H1 (cell line): Measurements from ENCODE around the gene CACNG3. TPM values are rescaled to one million over a fixed set of nuclear protein-coding genes. Genes with fewer than 3 reads are reported as not detected.

Experiments used
- CTCF ChIA-PET: fragments of 300-600 bp; sonication (Branson Sonifier 250); formaldehyde crosslinking; loops from one replicate; lab custom pipeline; 2021; ENCODE audit not compliant: partially characterized antibody; lab: Charles Lee
- POLR2A ChIA-PET: fragments of 300-600 bp; sonication (Branson Sonifier 250); formaldehyde crosslinking; loops from one replicate; lab custom pipeline; 2021; ENCODE audit warnings: inconsistent platforms; ENCODE audit not compliant: partially characterized antibody; lab: Charles Lee
- DNase-seq, 2 experiments: peaks; one replicate each; pipeline versions ENCODE4 v3.0.0 to v3.0.0-alpha.2; 2010 to 2022; ENCODE audit warnings: low spot score in 2 of 2, low read depth in 1 of 2, mixed read lengths in 1 of 2
- FAIRE-seq: peaks from 2 replicates; lab custom pipeline; 2011; peaks lifted over from hg19 to GRCh38; lab: Jason Lieb, UNC
- H2AFZ ChIP-seq: 2 replicates; pipeline ENCODE4 v1.8.1; 2012; ENCODE audit warnings: low read length, inconsistent platforms
- H2AK5ac ChIP-seq: 2 replicates; pipeline ENCODE4 v1.6.1; 2013; ENCODE audit warnings: low read depth, low read length
- H2BK120ac ChIP-seq: replicated peaks from 2 replicates; pipeline ENCODE3; 2013; ENCODE audit warnings: low read depth, low read length, inconsistent platforms
- H2BK12ac ChIP-seq: 2 replicates; pipeline ENCODE4 v1.6.1; 2013; ENCODE audit warnings: low read depth, low read length
- H2BK15ac ChIP-seq: 2 replicates; pipeline ENCODE4 v1.6.1; 2013; ENCODE audit warnings: low read length
- H2BK20ac ChIP-seq: 2 replicates; pipeline ENCODE4 v1.6.1; 2013; ENCODE audit warnings: low read length
- H2BK5ac ChIP-seq: 2 replicates; pipeline ENCODE4 v1.6.1; 2013; ENCODE audit warnings: low read depth, low read length
- H3K14ac ChIP-seq: 2 replicates; pipeline ENCODE4 v1.6.1; 2013; ENCODE audit warnings: inconsistent platforms; ENCODE audit not compliant: insufficient read length
- H3K18ac ChIP-seq: 2 replicates; pipeline ENCODE4 v1.6.1; 2013; ENCODE audit warnings: low read length; ENCODE audit errors: extremely low read depth
- H3K23ac ChIP-seq: 2 replicates; pipeline ENCODE4 v1.6.1; 2013; ENCODE audit warnings: inconsistent platforms; ENCODE audit not compliant: insufficient read length
- H3K23me2 ChIP-seq: 2 replicates; pipeline ENCODE4 v1.6.1; 2013; ENCODE audit warnings: low read depth, low read length
- H3K27ac ChIP-seq: 2 replicates; pipeline ENCODE4 v1.6.1; 2011; ENCODE audit warnings: low read depth, low read length, inconsistent platforms
- H3K27me3 ChIP-seq, 4 experiments: replicated peaks in 1 of 4; 1 replicate in 1 of 4; 2 replicates in 3 of 4; pipeline versions ENCODE4 v1.6.1 to v1.8.1; 2011 to 2013; ENCODE audit warnings: low read length in 3 of 4, mild to moderate bottlenecking in 3 of 4, inconsistent platforms in 2 of 4, mixed read lengths in 2 of 4, moderate library complexity in 1 of 4; ENCODE audit not compliant: control insufficient read depth in 3 of 4, insufficient read depth in 3 of 4; ENCODE audit errors: extremely low read depth in 1 of 4
- H3K36me3 ChIP-seq, 4 experiments: 2 replicates each; pipeline versions ENCODE4 v1.6.1 to v1.8.1; 2011 to 2013; ENCODE audit warnings: mild to moderate bottlenecking in 4 of 4, low read length in 3 of 4, moderate library complexity in 2 of 4, control low read depth in 1 of 4, inconsistent platforms in 1 of 4; ENCODE audit not compliant: insufficient read depth in 4 of 4, control insufficient read depth in 2 of 4
- H3K4ac ChIP-seq: replicated peaks from 2 replicates; pipeline ENCODE3; 2013; ENCODE audit warnings: low read length, low read depth, mixed read lengths, inconsistent platforms; ENCODE audit not compliant: insufficient read length
- H3K4me1 ChIP-seq, 4 experiments: replicated peaks in 1 of 4; 1 replicate in 1 of 4; 2 replicates in 3 of 4; pipeline versions ENCODE4 v1.6.1 to v1.8.1; 2011 to 2013; ENCODE audit warnings: low read length in 3 of 4, inconsistent platforms in 2 of 4, mixed read lengths in 1 of 4; ENCODE audit not compliant: insufficient read depth in 4 of 4, control insufficient read depth in 3 of 4
- H3K4me2 ChIP-seq, 2 experiments: 2 replicates each; pipeline versions ENCODE4 v1.6.1 to v1.8.1; 2011 to 2013; ENCODE audit warnings: low read depth in 2 of 2, low read length in 2 of 2, control low read depth in 1 of 2, inconsistent platforms in 1 of 2, mild to moderate bottlenecking in 1 of 2; ENCODE audit not compliant: insufficient read depth in 1 of 2
- H3K4me3 ChIP-seq, 4 experiments: fragments of 200-600, 300-600 bp in 1 of 4; sonication (generic), shearing (Covaris generic), sonication (Bioruptor Twin) in 1 of 4; 2 replicates each; pipeline versions ENCODE4 v1.5.1 to v1.8.1; 2011 to 2016; ENCODE audit warnings: low read length in 4 of 4, low read depth in 3 of 4, control low read depth in 2 of 4, inconsistent platforms in 2 of 4, mild to moderate bottlenecking in 2 of 4, mixed read lengths in 1 of 4, moderate library complexity in 1 of 4; ENCODE audit not compliant: insufficient read depth in 2 of 4; ENCODE audit errors: extremely low read depth in 1 of 4
- H3K56ac ChIP-seq: replicated peaks from 2 replicates; pipeline ENCODE3; 2013; ENCODE audit warnings: low read depth, mild to moderate bottlenecking, mixed read lengths, low read length, inconsistent platforms; ENCODE audit not compliant: insufficient read length
- H3K79me1 ChIP-seq: 2 replicates; pipeline ENCODE4 v1.6.1; 2013; ENCODE audit warnings: low read depth, low read length, control low read depth
- H3K79me2 ChIP-seq, 2 experiments: 2 replicates each; pipeline versions ENCODE4 v1.6.1 to v1.8.1; 2012 to 2013; ENCODE audit warnings: low read length in 2 of 2, mild to moderate bottlenecking in 2 of 2, inconsistent platforms in 1 of 2; ENCODE audit not compliant: insufficient read depth in 2 of 2, control insufficient read depth in 1 of 2
- H3K9ac ChIP-seq, 4 experiments: replicated peaks in 1 of 4; 1 replicate in 1 of 4; 2 replicates in 3 of 4; pipeline versions ENCODE4 v1.6.1 to v1.8.1; 2011 to 2013; ENCODE audit warnings: low read depth in 3 of 4, low read length in 3 of 4, control low read depth in 2 of 4, mild to moderate bottlenecking in 2 of 4, moderate library complexity in 2 of 4, inconsistent platforms in 1 of 4; ENCODE audit errors: extremely low read depth in 1 of 4
- H3K9me3 ChIP-seq, 2 experiments: 2 replicates each; pipeline versions ENCODE4 v1.6.1 to v1.8.1; 2012 to 2013; ENCODE audit warnings: mild to moderate bottlenecking in 2 of 2, moderate library complexity in 2 of 2, control low read depth in 1 of 2, inconsistent platforms in 1 of 2, low read depth in 1 of 2, low read length in 1 of 2, mixed read lengths in 1 of 2; ENCODE audit not compliant: insufficient read depth in 2 of 2
- H4K20me1 ChIP-seq, 2 experiments: replicated peaks in 1 of 2; 2 replicates each; pipeline versions ENCODE3 to v1.8.1; 2011 to 2013; ENCODE audit warnings: inconsistent platforms in 2 of 2, low read length in 2 of 2, mild to moderate bottlenecking in 1 of 2; ENCODE audit not compliant: insufficient read depth in 2 of 2, control insufficient read depth in 1 of 2
- H4K5ac ChIP-seq: 2 replicates; pipeline ENCODE4 v1.6.1; 2013; ENCODE audit warnings: low read length, low read depth, mixed read lengths, inconsistent platforms; ENCODE audit not compliant: insufficient read length
- H4K8ac ChIP-seq: 2 replicates; pipeline ENCODE4 v1.8.0; 2013; ENCODE audit warnings: mild to moderate bottlenecking, moderate library complexity, low read length, inconsistent platforms; ENCODE audit not compliant: insufficient read depth; ENCODE audit errors: extremely low read depth
- H4K91ac ChIP-seq: replicated peaks from 2 replicates; pipeline ENCODE3; 2013; ENCODE audit warnings: low read length, mixed read lengths, inconsistent platforms; ENCODE audit not compliant: insufficient read length
- ASH2L ChIP-seq: fragments of 200-600, 300-600 bp; sonication (generic); IDR thresholded peaks from one replicate; pipeline ENCODE4 v1.7.1; 2017; ENCODE audit warnings: low read length
- ATF2 ChIP-seq: IDR thresholded peaks from 2 replicates; pipeline ENCODE4 v1.6.1; 2012; ENCODE audit warnings: low read length, inconsistent platforms
- CHD2 ChIP-seq: IDR thresholded peaks from 2 replicates; pipeline ENCODE4 v1.6.1; 2012; ENCODE audit warnings: low read length, improper control_type of control experiment
- GABPA ChIP-seq: IDR thresholded peaks from 2 replicates; pipeline ENCODE4 v1.6.1; 2011; ENCODE audit warnings: mild to moderate bottlenecking, low read length, moderate library complexity, borderline replicate concordance; ENCODE audit not compliant: insufficient read depth
- HDAC2 ChIP-seq, 2 experiments: fragments of 300-600 bp in 1 of 2; sonication (generic) in 1 of 2; IDR thresholded peaks; 2 replicates each; pipeline ENCODE4 v1.6.1; 2011 to 2012; ENCODE audit warnings: low read depth in 2 of 2, low read length in 2 of 2, mild to moderate bottlenecking in 2 of 2, moderate library complexity in 2 of 2, borderline replicate concordance in 1 of 2, inconsistent platforms in 1 of 2
- KDM4A ChIP-seq: IDR thresholded peaks from one replicate; pipeline ENCODE4 v1.7.1; 2012; ENCODE audit warnings: low read depth, mild to moderate bottlenecking, moderate library complexity, low read length, inconsistent platforms; ENCODE audit not compliant: severe bottlenecking
- SAP30 ChIP-seq: fragments of 300-600 bp; sonication (generic); IDR thresholded peaks from 2 replicates; pipeline ENCODE4 v1.7.1; 2012; ENCODE audit warnings: low read length, moderate library complexity, mild to moderate bottlenecking, inconsistent platforms; ENCODE audit not compliant: insufficient read depth, insufficient replicate concordance
- SIN3A ChIP-seq, 2 experiments: IDR thresholded peaks in 1 of 2; conservative IDR thresholded peaks in 1 of 2; 2 replicates each; pipeline ENCODE4 v1.6.1; 2011 to 2012; ENCODE audit warnings: low read length in 2 of 2, improper control_type of control experiment in 1 of 2, low read depth in 1 of 2, mild to moderate bottlenecking in 1 of 2
- SIRT6 ChIP-seq: IDR thresholded peaks from one replicate; pipeline ENCODE4 v1.7.1; 2012; ENCODE audit warnings: low read length, inconsistent platforms
- SP1 ChIP-seq: IDR thresholded peaks from 2 replicates; pipeline ENCODE4 v1.6.1; 2011; ENCODE audit warnings: low read depth, low read length
- SRF ChIP-seq: IDR thresholded peaks from 2 replicates; pipeline ENCODE4 v1.6.1; 2011; ENCODE audit warnings: mild to moderate bottlenecking, low read depth, low read length, moderate library complexity
- TAF1 ChIP-seq: IDR thresholded peaks from 2 replicates; pipeline ENCODE4 v1.6.1; 2011; ENCODE audit warnings: mild to moderate bottlenecking, low read depth, low read length
- WGBS, 2 experiments: shearing (Covaris generic) in 1 of 2; methylation state at CpG; one replicate each; pipeline versions ENCODE4 v1.1.6 to v1.1.7; 2013 to 2015; ENCODE audit warnings: low lambda C conversion rate in 2 of 2, mixed read lengths in 2 of 2, inconsistent platforms in 1 of 2, low coverage in 1 of 2, missing lambda C conversion rate in 1 of 2; ENCODE audit not compliant: insufficient replicate concordance in 2 of 2, insufficient coverage in 1 of 2, insufficient read length in 1 of 2; ENCODE audit errors: extremely low coverage in 1 of 2, missing lambda C conversion rate in 1 of 2; 5-methylcytosine and 5-hydroxymethylcytosine counted together
- polyA plus RNA-seq, 7 experiments: library from polyadenylated mRNA; depleted of rRNA in 3 of 7; stranded (reverse) in 5 of 7; unstranded in 2 of 7; fragments of >200 nt in 5 of 7; fragments of 200-250 nt in 2 of 7; gene quantifications; 1 replicate in 5 of 7; 2 replicates in 1 of 7; 4 replicates in 1 of 7; pipeline versions ENCODE4 v1.2.1 to v1.2.3, GENCODE V29; 2011 to 2013; ENCODE audit warnings: missing spikeins in 2 of 7, mixed read lengths in 2 of 7
- total RNA-seq: library from RNA; stranded (reverse); fragmentation: NEBNext Ultra II Directional; extraction: Animal tissue kit (Norgen Biotek cat#: 25700); gene quantifications from 2 replicates; pipeline ENCODE4 v1.2.1, GENCODE V29; 2021

CACNG3 gene
- total and polyA plus RNA-seq, 2 of the 8 experiments (the other 6 are each of a cell fraction or from before 2014, with no cell fraction given) = 0.12 TPM; not detected in 1

- H4K8ac ChIP-seq = no peak overlapping the region
- no peak overlapping the region for H2AK5ac ChIP-seq
- H3K27me3 ChIP-seq = no peaks in the 10 kb centered on the region; a peak in 1 of 7 replicates
- no peak overlapping the region for H2BK12ac ChIP-seq
- WGBS, 2 experiments = 95% methylated on average over 10 of the region's 10 CpGs; no CpG with 5 or more reads in 1 of the 2 experiments
- CTCF ChIA-PET = interaction anchor here (1.2 to 1.6 kb wide), 2 partner anchors 47 to 77 kb away, joined by 3 to 4 read pairs; no protein-coding TSS in a partner anchor
- no peak overlapping the region for H2BK15ac ChIP-seq
- H3K9me3 ChIP-seq = no peaks in the 10 kb centered on the region
- H2BK120ac ChIP-seq = no peak overlapping the region
- H2BK20ac ChIP-seq = no peak overlapping the region
- no peaks in the 10 kb centered on the region for H4K20me1 ChIP-seq
- H3K79me2 ChIP-seq = no peaks in the 10 kb centered on the region
- H3K36me3 ChIP-seq = no peaks in the 10 kb centered on the region
- H4K91ac ChIP-seq = no peak overlapping the region
- no peak overlapping the region for H3K4me2 ChIP-seq
- no peak overlapping the region for H4K5ac ChIP-seq
- no peak overlapping the region for H3K56ac ChIP-seq
- no peak overlapping the region for H2AFZ ChIP-seq
- no peak overlapping the region for H3K9ac ChIP-seq
- no peak overlapping the region for H2BK5ac ChIP-seq
- no peak overlapping the region for H3K23ac ChIP-seq
- no peak overlapping the region for H3K14ac ChIP-seq
- no peaks in the 10 kb centered on the region for H3K4me1 ChIP-seq
- H3K27ac ChIP-seq = no peak overlapping the region
- no peak overlapping the region for H3K18ac ChIP-seq
- no peaks in the 10 kb centered on the region for H3K23me2 ChIP-seq
- H3K79me1 ChIP-seq = no peaks in the 10 kb centered on the region
- H3K4me3 ChIP-seq = no peak overlapping the region
- no peak overlapping the region for H3K4ac ChIP-seq
- POLR2A ChIA-PET = interaction anchor here (1.2 kb wide), 1 partner anchor 10 kb away, joined by 3 read pairs; no protein-coding TSS in a partner anchor
- peak; percentile 13 for FAIRE-seq
- no peak for DNase-seq
- TF ChIP-seq TAF1 (no peak), SIN3A (conservative IDR thresholded peaks at IDR 0.05 in 1 of 2, IDR thresholded peaks at IDR 0.05 in 1 of 2; ENCODE audit: low read depth in 1 of 2, low read length in 2 of 2) (no peak), HDAC2 (IDR thresholded peaks at IDR 0.05; ENCODE audit: borderline replicate concordance in 1 of 2, low read depth in 2 of 2, low read length in 2 of 2) (no peak), CHD2 (no peak), SRF (no peak), SIRT6 (no peak), ASH2L (no peak), KDM4A (no peak), ATF2 (no peak), SAP30 (no peak), GABPA (no peak), SP1 (no peak)
Measured at GRCh38 chr16:24332582-24333090, 76.5 kb downstream of the CACNG3 start.
